RWPE2 (cell line): Measurements from ENCODE around the gene ACOXL.

ENCODE experiments used
- ATAC-seq: fragments of 200-7000 bp; cut with Tn5 transposase; 3 replicates; pipeline ENCODE4 v1.9.1; 2021; ENCODE audit warnings: low read depth
- DNase-seq: peaks from one replicate; pipeline ENCODE4 v3.0.0-alpha.2; 2020; ENCODE audit warnings: low spot score
- H3K27ac ChIP-seq: fragments of 450-650 bp; 2 replicates; pipeline ENCODE4 v1.5.1; 2017; ENCODE audit warnings: mild to moderate bottlenecking; ENCODE audit not compliant: poor library complexity, severe bottlenecking
- H3K27me3 ChIP-seq: fragments of 250-450 bp; sonication (Bioruptor Pico); 2 replicates; pipeline ENCODE4 v1.5.1; 2021; ENCODE audit warnings: mild to moderate bottlenecking, moderate library complexity; ENCODE audit not compliant: insufficient read depth, poor library complexity, severe bottlenecking
- H3K36me3 ChIP-seq: fragments of 250-450 bp; sonication (Bioruptor Pico); 2 replicates; pipeline ENCODE4 v1.5.1; 2020; ENCODE audit warnings: low read depth, mild to moderate bottlenecking, moderate library complexity
- H3K4me1 ChIP-seq: fragments of 250-450 bp; sonication (Bioruptor Pico); 2 replicates; pipeline ENCODE4 v1.5.1; 2021; ENCODE audit warnings: mild to moderate bottlenecking, moderate library complexity; ENCODE audit not compliant: insufficient read depth, poor library complexity, severe bottlenecking
- H3K4me3 ChIP-seq: fragments of 250-450 bp; sonication (Bioruptor Pico); 2 replicates; pipeline ENCODE4 v1.5.1; 2021; ENCODE audit warnings: mild to moderate bottlenecking, moderate library complexity; ENCODE audit not compliant: severe bottlenecking
- H3K9me3 ChIP-seq: fragments of 250-450 bp; sonication (Bioruptor Pico); 2 replicates; pipeline ENCODE4 v1.5.1; 2021; ENCODE audit warnings: mild to moderate bottlenecking, moderate library complexity; ENCODE audit not compliant: severe bottlenecking
- CTCF ChIP-seq: fragments of 450-650 bp; IDR thresholded peaks from one replicate; pipeline ENCODE4 v1.5.1; 2017; ENCODE audit warnings: mild to moderate bottlenecking, moderate library complexity; ENCODE audit not compliant: poor library complexity, severe bottlenecking

The ACOXL gene

GRCh38 chr2:110927526-110927925 lies 195.2 kb downstream of the ACOXL start:
- no peak for TF ChIP-seq CTCF
- H3K9me3 ChIP-seq: peaks cover 3% of the 10 kb centered on the region

GRCh38 chr2:110929528-110929927 lies 197.2 kb downstream of the ACOXL start:
- Histone ChIP-seq H3K4me3 (no peak overlapping the region), H3K4me1 (no peaks in the 10 kb centered on the region), H3K36me3 (no peaks in the 10 kb centered on the region), H3K27ac (no peak overlapping the region), H3K9me3 (peaks cover 3% of the 10 kb centered on the region), H3K27me3 (no peaks in the 10 kb centered on the region)
- no peak for TF ChIP-seq CTCF
- ATAC-seq (no peak), DNase-seq (no peak)

More at GRCh38 chr2:110927526-110927925, 195.2 kb downstream of the ACOXL start:
- no peak overlapping the region for H3K27ac ChIP-seq
- H3K4me1 ChIP-seq: no peaks in the 10 kb centered on the region
- ATAC-seq (no peak), DNase-seq (no peak)
- no peak overlapping the region for H3K4me3 ChIP-seq
- H3K27me3 ChIP-seq: no peaks in the 10 kb centered on the region
- no peaks in the 10 kb centered on the region for H3K36me3 ChIP-seq

- H3K36me3 ChIP-seq: no peaks in the 10 kb centered on the region
- peaks cover 3% of the 10 kb centered on the region for H3K9me3 ChIP-seq
- H3K27ac ChIP-seq: no peak overlapping the region
- H3K4me3 ChIP-seq: no peak overlapping the region
- no peak for TF ChIP-seq CTCF
- DNase-seq (no peak), ATAC-seq (peak; percentile 73)
- no peaks in the 10 kb centered on the region for H3K4me1 ChIP-seq
- no peaks in the 10 kb centered on the region for H3K27me3 ChIP-seq
Measured at GRCh38 chr2:110931648-110932047, 199.3 kb downstream of the ACOXL start.

- DNase-seq: no peak
- TF ChIP-seq CTCF: no peak
- ATAC-seq: no peak
- H3K27ac ChIP-seq: no peak overlapping the region
- no peaks in the 10 kb centered on the region for H3K36me3 ChIP-seq
- H3K4me1 ChIP-seq: no peaks in the 10 kb centered on the region
- no peaks in the 10 kb centered on the region for H3K27me3 ChIP-seq
- H3K9me3 ChIP-seq: peaks cover 3% of the 10 kb centered on the region
- H3K4me3 ChIP-seq: no peak overlapping the region
Measured at GRCh38 chr2:110933420-110933819, 201.0 kb downstream of the ACOXL start.

DNA sequence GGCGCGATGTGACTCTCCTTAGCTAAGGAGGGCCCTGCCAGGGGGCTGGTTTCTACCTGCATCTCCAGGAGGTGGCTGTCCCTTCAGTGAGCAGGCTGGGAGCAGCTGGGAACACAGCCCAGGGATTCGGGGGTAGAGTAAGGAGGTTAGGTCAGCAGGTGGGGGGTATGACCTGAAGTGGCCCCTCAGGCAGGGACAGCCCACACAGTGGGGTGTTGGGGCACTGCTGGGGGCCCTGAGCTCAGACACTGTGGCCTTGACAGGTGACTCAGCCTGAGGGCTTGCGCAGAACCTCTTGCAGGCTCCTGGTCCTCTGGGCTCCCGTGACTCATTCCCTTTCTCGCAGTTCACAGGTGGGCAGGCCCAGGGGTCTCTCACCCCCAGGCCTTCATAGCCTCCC lies 202.6 kb downstream of the ACOXL start:
- TF ChIP-seq CTCF: no peak
- H3K27ac ChIP-seq: no peak overlapping the region
- no peak overlapping the region for H3K4me3 ChIP-seq
- no peaks in the 10 kb centered on the region for H3K36me3 ChIP-seq
- no peak for ATAC-seq
- no peak for DNase-seq
- H3K9me3 ChIP-seq: no peaks in the 10 kb centered on the region
- H3K27me3 ChIP-seq: no peaks in the 10 kb centered on the region
- H3K4me1 ChIP-seq: no peaks in the 10 kb centered on the region
